NCI-H2107 treated with DMSO at 0.1 percent for 48 hours (cell line): Measurements from ENCODE around the gene DLX6.

Experiments
- DNase-seq: peaks from one replicate; lab custom pipeline; 2025; ENCODE audit not compliant: unreplicated experiment; lab: John Stamatoyannopoulos, UW

Gene DLX6

GRCh38 chr7:96995406-96996110 is 9.8 kb upstream of the DLX6 start:
- DNase-seq = no peak

- no peak for DNase-seq
Observed at GRCh38 chr7:96996111-96996957, 9.0 kb upstream of the DLX6 start.

GRCh38 chr7:96996958-96997511 is 8.3 kb upstream of the DLX6 start:
- DNase-seq = no peak

GRCh38 chr7:96997512-96998032 is 7.8 kb upstream of the DLX6 start:
- no peak for DNase-seq

- no peak for DNase-seq
Observed at GRCh38 chr7:96998333-96998732, 7.0 kb upstream of the DLX6 start.

GRCh38 chr7:96998744-96999143 is 6.6 kb upstream of the DLX6 start:
- DNase-seq = no peak

GRCh38 chr7:97001221-97001620 is 4.1 kb upstream of the DLX6 start:
- no peak for DNase-seq

- DNase-seq = no peak
Observed at GRCh38 chr7:97001656-97002554, 3.4 kb upstream of the DLX6 start.

- peak; percentile 74 for DNase-seq
Observed at GRCh38 chr7:97002555-97003261, 2.6 kb upstream of the DLX6 start.

- peak; percentile 85 for DNase-seq
Observed at GRCh38 chr7:97003262-97004246, 1.8 kb upstream of the DLX6 start.

- peak; percentile 79 for DNase-seq
Observed at GRCh38 chr7:97004247-97005182, 838 bp upstream of the DLX6 start.

GRCh38 chr7:97006055-97006815 is 882 bp downstream of the DLX6 start:
- peak; percentile 76 for DNase-seq

- no peak for DNase-seq
Observed at GRCh38 chr7:97006816-97007582, 1.6 kb downstream of the DLX6 start.

GRCh38 chr7:97007583-97007861 is 2.2 kb downstream of the DLX6 start:
- no peak for DNase-seq

GRCh38 chr7:97008275-97008917 is 3.0 kb downstream of the DLX6 start:
- DNase-seq = no peak
